ENCODE data around the gene MESD. TPM values are rescaled to one million over a fixed set of nuclear protein-coding genes. Genes with fewer than 3 reads are reported as not detected.
A peak's percentile ranks its signal among the peaks of the same experiment; 100 is the strongest.

The MESD gene
- polyA plus RNA-seq, 12 donors = 18.6 to 29.2 (median 22.1) TPM; not detected in 1

DNA sequence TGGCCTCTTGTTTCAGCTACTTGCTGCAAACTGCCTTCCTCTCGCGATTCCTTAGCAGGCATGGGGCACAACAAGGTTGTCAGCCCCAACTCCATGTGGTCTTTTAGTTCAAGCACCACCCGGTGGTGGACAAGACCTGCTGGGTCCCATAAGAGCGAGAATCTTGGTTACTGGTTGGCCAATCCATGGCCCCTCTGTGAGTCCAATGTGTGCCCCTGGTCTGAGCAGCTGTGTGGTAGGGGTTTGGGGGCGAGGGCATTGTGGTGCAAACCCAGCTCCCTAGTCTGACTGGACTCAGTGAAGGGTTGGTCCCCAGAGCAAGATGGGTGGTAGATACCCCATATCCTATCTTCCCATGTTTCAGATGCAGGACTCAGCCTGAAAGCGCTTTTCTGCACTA is 48.8 kb downstream of the MESD start:
- no peak for DNase-seq

DNA sequence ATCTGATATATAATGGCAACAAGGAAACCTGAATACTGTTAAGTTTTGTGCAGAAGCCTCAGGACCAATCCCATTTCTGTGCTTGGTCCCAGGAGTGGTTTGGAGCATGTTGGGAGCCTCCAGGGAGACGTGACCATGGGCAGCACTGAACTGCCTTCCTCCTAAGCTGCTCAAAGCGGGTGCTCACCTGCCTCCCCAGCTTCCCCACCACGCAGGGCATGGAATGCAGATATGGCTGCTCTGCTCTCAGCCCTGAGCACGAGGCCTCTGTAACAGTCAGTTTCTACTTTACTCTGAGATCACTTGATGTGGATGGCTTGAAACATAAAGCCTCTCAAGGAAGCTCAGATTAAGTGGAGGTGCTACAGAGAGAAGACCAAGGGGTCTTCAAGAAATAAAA is 49.3 kb downstream of the MESD start:
- no peak for DNase-seq

DNA sequence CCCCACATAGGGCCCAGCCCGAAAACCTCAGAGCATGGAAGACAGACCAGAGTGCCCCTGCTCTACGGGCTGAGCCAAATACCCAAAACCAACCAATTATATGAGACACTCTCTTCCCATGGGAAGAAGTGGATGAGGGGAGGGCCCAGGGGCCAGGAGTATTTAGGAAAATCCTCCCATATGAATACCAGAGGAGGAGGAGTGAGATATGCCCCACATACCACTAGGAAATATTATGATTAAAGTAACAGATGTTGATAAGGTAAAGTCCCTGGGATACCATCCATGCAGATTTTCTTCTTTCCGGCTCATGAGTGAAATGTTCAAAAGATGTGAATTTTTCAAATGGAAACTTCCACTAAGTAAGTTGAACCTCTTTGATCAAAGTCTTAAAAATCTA is 50.4 kb downstream of the MESD start:
- DNase-seq = no peak

DNA sequence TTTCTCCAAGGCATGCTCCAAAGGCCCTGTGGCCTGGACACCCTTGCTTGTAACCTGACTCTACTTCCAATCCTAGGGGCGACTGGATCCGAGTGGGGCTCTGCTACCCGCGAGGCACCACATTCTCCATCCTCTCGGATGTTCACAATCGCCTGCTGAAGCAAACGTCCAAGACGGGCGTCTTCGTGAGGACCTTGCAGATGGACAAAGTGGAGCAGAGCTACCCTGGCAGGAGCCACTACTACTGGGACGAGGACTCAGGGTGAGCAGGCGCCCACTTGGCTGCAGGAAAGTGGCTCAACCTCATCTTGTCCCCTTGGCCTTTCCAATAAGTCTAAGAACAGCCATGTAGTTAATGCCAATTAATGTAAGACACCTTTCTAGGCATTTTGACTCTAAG is 51.9 kb downstream of the MESD start:
- DNase-seq = no peak

DNA sequence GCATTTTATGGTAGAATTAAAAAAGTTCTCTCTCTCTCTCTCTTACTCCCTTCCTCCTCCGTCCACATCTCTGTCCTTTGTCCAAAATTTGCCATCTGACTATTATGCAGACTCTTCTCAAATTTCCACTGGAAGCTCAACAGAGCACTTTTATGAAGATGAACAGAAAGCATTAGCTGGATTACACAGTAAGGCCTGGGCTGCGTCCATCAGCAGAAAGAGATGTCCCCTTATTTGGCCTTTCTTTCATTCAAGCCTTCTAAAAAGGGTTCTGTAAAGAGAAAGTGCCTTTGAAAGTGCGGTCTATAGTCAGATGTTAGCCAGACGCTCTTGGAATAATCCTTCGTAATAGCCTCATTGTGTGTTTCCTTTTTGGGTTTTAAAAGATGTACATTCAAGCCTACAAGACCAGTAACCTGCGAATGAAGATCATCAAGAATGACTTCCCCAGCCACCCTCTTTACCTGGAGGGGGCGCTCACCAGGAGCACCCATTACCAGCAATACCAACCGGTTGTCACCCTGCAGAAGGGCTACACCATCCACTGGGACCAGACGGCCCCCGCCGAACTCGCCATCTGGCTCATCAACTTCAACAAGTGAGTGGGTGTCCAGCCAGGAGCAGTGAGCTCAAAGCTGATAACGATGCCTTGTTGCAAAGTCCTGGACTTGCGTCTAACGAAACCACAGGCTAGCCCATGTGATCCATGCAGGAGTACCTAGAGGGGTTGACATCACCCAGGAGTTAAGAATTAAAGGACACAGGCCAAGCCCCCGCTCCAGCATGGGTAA is 53.1 kb downstream of the MESD start:
- no peak for DNase-seq

DNA sequence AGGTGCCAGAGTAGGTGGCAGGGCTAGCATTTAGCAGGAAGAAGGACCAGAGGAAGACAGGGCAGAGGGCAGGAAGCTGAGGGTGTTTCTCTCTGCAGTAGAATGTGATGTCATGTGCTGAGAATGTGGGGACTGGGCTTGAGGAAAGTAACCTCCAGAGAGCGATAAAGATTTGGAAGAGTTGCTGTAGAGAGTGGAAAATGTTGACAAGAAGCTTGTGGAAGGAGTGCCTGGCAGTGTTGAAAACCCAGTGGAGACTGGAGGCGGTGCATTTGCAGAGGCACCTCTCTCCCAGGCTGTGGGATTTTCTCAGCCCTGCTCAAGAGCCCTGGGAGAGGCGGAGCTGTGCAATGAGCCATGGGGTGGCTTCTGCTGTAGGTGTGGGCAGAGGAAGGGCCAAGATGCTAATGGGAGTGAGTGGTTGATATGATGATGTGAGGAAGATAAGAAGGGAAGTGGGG is 54.8 kb downstream of the MESD start:
- DNase-seq = peak; percentile 59

DNA sequence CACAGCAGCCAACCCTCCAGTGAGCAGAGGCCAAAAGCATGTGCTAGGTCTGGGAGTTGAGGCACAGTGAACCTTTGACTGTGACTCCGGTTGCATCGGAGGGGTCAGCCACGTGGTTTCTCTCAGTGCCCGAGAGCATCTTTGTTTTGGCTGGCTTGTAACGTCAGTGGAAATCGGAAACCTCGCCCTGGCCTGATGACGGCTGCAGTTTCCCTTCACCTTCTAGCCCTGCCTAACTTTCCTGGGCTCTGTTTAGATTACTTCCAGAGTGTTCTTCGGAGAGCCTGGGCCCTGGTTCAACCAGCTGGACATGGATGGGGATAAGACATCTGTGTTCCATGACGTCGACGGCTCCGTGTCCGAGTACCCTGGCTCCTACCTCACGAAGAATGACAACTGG is 56.6 kb downstream of the MESD start:
- DNase-seq = peak; percentile 80

DNA sequence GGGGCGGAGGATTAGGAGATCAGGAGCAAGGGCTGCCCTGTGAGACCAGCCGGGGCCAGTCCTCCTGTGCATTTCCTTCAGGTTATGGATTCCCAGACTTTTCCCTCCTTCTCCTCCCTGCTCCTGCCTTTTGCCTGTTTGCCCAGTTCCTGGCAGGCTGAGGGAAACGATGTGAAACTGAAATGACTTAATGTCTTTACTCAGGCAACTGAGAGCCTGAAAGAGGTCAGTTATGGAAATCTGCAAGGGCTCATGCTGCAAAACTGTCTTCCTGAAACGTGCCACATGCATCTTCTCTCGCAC is 57.2 kb downstream of the MESD start:
- no peak for DNase-seq

DNA sequence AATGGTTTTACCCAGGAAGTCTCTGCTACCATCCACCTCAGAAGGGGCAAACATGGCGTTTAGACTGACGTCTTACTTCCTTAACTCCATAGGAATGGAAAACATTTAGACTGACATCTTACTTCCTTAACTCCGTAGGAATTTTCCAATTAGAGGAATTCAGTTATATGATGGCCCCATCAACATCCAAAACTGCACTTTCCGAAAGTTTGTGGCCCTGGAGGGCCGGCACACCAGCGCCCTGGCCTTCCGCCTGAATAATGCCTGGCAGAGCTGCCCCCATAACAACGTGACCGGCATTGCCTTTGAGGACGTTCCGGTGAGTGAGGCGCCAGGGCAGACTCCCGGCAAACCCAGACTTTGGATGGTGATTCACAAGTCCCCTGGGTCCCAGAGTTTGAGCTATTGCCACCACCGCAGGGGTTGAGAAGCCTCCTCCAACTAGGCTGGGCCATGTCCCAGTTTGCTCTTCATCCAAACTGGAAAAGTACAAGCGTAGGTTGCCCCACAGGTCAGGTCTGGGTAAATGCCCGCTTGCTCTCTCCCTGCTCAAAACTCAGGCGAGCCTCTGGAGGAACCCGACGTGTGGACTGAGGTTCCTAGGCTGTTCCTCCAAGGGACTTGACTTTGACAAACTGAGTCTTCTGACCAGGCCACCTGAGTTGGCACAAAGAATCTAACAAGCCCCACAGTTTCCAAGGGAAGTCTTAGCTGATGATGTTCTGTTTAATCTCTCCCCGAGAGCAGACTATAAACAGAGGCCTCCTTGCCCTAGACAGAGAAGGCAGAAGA is 57.7 kb downstream of the MESD start:
- DNase-seq = no peak

DNA sequence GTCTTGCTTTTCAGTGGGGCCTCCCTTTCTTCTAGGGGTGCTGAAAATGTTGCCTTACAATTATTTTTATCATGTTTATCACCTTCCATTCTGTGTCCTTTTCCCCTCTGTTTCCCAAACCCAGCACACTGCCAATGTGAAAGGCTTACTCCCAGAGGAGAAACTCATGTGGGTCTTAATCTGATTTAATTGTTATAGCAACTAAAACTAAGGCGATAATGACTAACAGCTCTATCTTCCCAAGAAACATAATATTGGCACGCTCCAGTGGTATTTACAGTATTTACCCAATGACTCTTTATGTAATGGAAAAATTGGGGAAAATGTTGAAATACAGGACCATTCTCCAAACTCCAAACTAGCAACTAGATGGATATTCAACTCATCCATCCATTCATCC is 58.4 kb downstream of the MESD start:
- no peak for DNase-seq

DNA sequence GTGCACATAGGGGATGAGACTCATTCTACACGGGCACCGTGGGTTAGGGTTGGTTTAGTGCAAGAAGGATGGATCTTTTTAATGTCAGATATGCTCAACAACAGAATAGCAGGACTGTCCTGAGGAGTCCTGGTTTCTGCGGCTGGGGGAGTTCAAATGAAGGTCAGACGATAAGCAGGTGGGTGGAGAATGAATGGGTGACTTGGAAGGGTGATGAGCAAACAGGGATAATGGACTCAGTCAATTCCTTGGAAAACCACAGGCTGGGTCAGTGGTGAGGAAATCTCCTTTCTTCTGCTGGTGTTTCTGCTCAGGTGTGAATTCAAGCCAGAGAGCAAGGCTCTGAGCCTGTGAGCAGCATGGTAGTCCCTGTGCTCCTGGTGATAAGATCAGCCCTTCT is 59.9 kb downstream of the MESD start:
- DNase-seq = no peak

DNA sequence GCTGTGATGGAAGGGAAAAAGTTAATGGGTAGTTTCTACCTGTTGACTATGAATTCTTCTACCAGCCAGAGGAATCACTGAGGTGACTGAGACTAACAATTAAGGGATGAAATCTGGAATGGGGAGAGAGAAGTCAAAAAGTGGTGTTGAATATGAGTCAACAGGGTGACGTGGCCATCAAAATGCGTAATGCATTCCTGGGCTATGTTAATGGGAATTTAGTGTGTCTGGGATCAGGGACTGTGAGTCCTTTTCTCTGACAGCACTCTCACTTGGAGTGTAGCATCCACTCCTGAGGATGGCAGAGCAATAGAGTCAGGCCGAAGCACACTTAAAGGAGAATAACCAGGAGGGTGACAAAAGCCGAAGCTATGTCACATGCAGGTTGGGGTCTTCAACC is 60.4 kb downstream of the MESD start:
- DNase-seq = no peak

DNA sequence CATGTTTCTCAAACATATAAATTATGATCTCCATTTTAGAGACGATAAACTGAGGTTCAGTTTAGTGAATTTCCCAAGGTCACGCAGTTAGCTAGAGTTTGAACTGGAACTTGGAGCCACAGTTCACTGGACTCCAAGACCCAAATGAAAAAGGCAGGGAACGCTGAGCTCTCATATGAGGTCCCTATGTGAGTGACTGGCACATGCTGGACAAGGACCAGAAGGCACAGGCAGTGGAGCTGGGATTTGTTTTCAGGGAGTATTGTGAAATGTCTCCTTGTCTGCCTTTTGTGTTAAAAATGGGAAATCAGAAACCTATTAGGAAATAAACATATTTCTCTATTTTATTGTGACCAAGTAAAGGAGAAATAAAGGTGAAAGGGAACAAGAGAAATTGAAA is 63.5 kb downstream of the MESD start:
- no peak for DNase-seq

DNA sequence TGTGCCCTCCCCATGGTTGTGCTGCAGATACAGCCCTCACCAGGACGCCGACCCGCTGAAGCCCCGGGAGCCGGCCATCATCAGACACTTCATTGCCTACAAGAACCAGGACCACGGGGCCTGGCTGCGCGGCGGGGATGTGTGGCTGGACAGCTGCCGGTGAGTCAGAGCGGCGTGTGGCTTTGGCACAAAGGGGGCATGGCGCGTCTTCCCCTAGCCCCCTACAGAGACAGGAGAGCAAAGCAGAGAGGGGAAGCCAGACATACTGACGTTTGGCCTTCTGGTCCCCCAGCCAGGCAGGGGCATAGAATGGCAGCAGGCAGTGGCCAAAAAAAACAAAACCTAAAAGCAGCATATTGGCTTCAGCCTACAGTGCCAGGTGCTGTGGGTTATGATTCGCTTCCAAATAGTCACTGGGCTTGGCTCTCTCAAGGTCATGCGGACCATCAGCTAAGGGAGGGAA is 64.0 kb downstream of the MESD start:
- DNase-seq = no peak

DNA sequence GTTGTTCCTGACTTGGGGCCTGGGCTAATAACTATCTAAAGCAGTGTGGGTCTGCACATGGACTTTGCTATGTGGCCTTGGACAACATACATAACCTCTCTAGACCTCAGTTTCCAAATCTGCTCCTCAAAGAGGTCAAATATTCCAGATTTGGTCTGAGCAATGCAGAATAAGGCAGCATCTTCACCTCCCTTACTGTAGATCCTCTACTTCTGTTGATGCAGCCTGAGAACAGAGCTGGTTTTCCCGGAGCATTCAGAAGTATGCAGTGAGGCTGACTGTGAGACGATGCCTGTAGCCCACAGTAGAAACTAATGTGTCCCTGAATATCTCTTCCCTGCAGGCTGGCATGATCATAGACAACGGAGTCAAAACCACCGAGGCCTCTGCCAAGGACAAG is 65.3 kb downstream of the MESD start:
- DNase-seq = no peak

DNA sequence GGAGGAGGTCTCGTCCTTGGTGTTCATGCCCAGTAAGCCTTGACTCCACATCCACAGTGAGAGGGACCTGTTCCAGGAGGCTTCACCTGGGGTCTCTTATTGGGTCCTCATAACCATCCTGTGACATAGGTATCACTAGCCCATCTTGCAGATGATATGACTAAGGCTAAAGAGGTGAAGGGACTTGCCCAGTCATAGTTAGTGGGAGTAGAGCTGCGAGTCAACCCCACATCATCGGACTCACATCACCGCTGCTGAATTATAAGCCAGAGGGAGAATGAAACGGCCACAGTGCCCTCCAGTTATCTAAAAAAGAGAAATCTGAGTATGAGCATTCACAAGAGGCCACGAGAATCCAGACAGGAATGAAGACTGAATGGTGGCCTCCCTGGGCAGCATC is 66.0 kb downstream of the MESD start:
- no peak for DNase-seq

DNA sequence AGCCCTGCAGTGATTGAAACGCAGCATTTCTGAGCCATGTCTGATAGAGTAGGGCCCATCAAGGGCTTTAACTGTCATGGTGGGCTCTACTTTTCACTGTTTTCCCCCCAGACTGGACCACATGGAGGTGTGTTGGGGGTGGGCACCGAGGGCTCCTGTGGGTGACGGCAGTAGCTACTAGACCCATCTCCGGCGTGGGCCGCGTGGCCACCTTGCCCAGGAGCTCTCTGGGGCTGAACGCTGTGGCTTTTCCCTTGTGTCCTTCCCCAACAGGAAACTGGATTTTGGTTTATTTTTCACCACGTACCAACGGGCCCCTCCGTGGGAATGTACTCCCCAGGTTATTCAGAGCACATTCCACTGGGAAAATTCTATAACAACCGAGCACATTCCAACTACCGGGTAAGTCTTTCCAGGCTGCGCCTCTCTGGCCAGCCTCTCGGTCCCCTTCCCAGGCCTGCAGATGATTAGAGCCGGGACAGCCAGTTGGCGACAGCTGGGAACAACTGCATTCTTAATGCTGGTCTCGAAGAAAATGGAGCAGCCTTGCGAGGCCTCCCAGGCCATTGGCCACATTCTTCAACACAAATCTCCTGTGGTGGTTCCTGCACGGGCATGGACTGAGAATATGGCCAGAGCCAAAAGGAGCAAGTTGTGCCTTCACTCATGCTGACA is 67.7 kb downstream of the MESD start:
- DNase-seq = no peak

DNA sequence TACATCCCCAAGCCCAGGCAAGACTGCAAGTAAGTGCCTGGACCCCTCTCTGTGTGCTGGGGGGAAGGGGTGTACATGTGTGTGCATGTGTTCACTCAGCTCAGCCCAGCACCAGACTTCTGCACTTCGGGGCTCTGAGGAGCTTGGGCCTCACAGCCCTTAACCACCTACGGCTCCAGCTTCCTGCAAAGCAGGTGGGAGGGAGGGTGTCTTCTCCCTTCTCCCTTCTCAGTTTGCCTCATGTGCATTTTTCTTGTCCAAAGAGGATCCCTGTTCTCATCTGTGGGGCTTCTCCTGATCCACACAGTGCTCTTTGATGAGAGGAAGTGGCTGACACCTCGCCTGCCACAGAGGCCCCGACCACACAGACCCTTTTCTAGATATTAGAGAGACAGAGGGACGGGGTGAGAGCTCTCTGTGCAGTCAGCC is 69.3 kb downstream of the MESD start:
- DNase-seq = no peak

DNA sequence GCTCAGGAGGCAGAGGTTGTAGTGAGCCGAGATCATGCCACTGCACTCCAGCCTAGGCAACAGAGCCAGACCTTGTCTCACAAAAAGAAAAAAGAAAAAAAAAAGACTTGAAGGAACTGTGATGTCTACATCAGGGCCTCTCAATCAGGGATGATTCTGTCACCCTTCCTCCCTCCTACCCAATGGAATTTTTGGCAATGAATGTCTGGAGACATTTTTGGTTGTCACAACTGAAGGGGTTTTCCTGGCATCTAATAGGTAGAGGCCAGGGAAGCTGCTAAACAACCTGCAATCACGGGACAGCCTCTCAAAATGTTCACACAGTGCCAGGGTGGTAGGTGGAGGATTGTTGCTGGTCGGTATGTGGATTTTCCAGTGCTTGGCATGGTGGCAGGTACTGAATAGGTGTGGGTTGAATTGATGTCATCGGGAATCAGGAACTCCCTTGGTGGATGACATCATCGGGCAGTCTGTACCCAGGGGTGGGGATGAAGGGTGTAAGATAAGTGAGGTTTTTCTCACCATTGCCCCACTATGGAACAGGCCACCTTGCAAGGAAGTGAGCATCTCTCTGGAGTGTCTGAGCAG is 71.3 kb downstream of the MESD start:
- DNase-seq = no peak

DNA sequence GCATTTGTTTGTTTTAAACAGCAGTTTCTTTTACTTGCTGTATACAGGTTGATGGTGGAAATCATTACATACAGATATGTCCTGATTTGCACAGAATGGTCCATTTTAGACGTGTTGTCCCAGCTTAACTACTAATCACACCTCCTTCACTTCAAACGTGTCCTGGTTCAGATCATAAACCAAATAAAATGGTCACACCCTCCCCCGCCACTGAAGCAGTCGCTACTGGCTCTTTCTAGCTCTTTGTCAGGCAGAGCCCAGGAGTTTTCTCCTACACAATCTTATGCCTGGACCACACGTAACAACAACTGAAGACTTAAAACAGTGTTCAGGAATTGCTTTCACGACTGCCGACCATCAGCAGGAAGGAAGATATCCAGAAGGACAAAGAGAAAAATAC is 73.6 kb downstream of the MESD start:
- DNase-seq = no peak

DNA sequence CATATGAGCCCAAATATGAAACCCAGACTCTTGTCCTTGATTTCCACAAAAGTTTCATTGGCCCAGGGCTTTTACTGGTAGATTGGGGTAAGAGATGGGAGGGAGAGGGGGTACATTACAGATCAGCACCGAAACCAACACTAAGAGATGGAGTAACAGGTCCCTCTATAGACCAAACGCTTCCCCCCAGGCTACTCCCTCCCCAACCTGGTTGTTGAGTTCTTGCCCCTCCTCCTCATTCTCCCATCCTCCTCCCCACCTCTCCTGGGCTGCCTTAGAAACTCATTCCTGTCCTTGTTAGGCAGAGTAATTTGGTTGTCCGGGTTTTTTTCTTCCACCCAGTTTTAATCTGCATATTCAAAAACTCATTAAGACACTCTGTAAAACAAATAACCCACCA is 74.1 kb downstream of the MESD start:
- no peak for DNase-seq

DNA sequence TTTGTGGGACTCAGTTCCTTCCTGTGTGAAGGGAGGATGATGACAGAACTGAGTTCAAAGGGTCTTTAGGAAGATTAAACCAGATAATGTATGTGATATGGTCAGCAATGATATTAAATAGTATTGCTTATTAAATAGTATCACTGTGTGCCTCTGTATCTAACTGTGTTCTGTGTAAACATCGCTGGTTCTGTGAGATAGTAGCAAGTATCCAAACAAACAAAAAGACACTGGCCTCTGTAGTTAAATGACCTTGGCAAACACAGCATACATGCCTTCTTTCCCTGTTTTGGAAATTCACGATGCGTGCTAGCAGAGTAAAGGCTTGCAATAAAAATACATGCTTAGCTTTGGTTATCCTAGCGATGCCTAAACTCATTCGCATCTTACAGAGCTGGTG is 76.1 kb downstream of the MESD start:
- no peak for DNase-seq

DNA sequence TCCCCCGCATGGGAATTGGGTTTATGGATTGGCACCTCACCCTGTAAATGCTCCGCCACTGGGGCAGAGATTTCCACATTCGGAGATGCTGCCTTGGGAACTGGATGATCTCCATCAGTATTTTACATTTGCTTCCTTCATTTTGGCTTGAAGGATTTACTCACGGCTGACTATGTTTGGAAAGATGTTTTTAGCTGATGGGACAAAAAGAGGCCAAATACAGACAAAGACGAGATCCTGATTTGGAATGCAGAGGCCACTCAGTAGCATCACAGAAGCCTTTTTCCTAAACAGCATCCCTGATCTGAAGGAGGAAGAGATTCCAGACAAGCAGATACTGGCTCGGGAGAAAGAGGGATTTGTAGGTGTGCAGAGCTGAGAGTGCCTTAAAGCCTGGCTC is 76.9 kb downstream of the MESD start:
- DNase-seq = no peak

All from muscle of arm (tissue), 12 donors.